ENCODE data around the gene CCDC127. TPM values are rescaled to one million over a fixed set of nuclear protein-coding genes. Genes with fewer than 3 reads are reported as not detected.

Gene CCDC127
- total and polyA plus RNA-seq, 2 of the 13 experiments (the other 11 are each of a cell fraction or from before 2014, with no cell fraction given), result 2.9 to 4.3 TPM

GRCh38 chr5:218457-219291, 721 bp upstream of the CCDC127 start (continued):
- no peak for TF ChIP-seq ZNF878 (CRISPR knock-in tag; IDR thresholded peaks at IDR 0.05)
- 0 out of 2 replicates have a peak, but pooled peaks have one; percentile 10 for TF ChIP-seq ZNF337 (CRISPR knock-in tag; IDR thresholded peaks at IDR 0.05; ENCODE audit: borderline replicate concordance, low read depth)
- TF ChIP-seq ZNF441 (CRISPR knock-in tag; IDR thresholded peaks at IDR 0.05; ENCODE audit: borderline replicate concordance), result 0 out of 2 replicates have a peak, but pooled peaks have one; percentile 5
- peak; percentile 67 for TF ChIP-seq SAP130 (CRISPR knock-in tag; IDR thresholded peaks at IDR 0.05; ENCODE audit: low read depth)
- no peak for TF ChIP-seq ZNF784 (CRISPR knock-in tag; IDR thresholded peaks at IDR 0.05; ENCODE audit: borderline replicate concordance)
- TF ChIP-seq ZNF468 (CRISPR knock-in tag; IDR thresholded peaks at IDR 0.05), result no peak
- peak; percentile 42; the same call in 1 of the 2 replicates for TF ChIP-seq RARG (CRISPR knock-in tag; IDR thresholded peaks at IDR 0.05; ENCODE audit: low read depth)
- TF ChIP-seq EEA1 (CRISPR knock-in tag; IDR thresholded peaks at IDR 0.05; ENCODE audit: borderline replicate concordance), result 0 out of 2 replicates have a peak, but pooled peaks have one; percentile 26
- TF ChIP-seq MEIS2 (CRISPR knock-in tag; IDR thresholded peaks at IDR 0.05), result peak; percentile 25; the same call in 1 of the 2 replicates
- TF ChIP-seq PHF8 (CRISPR knock-in tag; IDR thresholded peaks at IDR 0.05), result peak; percentile 42
- 0 out of 2 replicates have a peak, but pooled peaks have one; percentile 12 for TF ChIP-seq PAX8 (CRISPR knock-in tag; IDR thresholded peaks at IDR 0.05; ENCODE audit: borderline replicate concordance)
- TF ChIP-seq ZNF775 (CRISPR knock-in tag; IDR thresholded peaks at IDR 0.05; ENCODE audit: borderline replicate concordance), result no peak
- TF ChIP-seq STAG1 (CRISPR knock-in tag; IDR thresholded peaks at IDR 0.05), result no peak
- peak; percentile 47; the same call in 1 of the 2 replicates for TF ChIP-seq ZNF235 (CRISPR knock-in tag; IDR thresholded peaks at IDR 0.05; ENCODE audit: borderline replicate concordance)
- no peak for TF ChIP-seq ZFP82 (CRISPR knock-in tag; IDR thresholded peaks at IDR 0.05; ENCODE audit: borderline replicate concordance)
- TF ChIP-seq EZH2 (conservative IDR thresholded peaks at IDR 0.05; ENCODE audit: low read depth, low read length), result no peak
- peak; percentile 74; the same call in 1 of the 2 replicates for TF ChIP-seq NRL (CRISPR knock-in tag; IDR thresholded peaks at IDR 0.05; ENCODE audit: borderline replicate concordance)
- no peak; the same call in 1 of the 2 replicates for TF ChIP-seq CAMTA2 (CRISPR knock-in tag; IDR thresholded peaks at IDR 0.05; ENCODE audit: borderline replicate concordance)
- TF ChIP-seq ZNF691 (CRISPR knock-in tag; IDR thresholded peaks at IDR 0.05; ENCODE audit: borderline replicate concordance, low read depth), result 0 out of 2 replicates have a peak, but pooled peaks have one; percentile 57
- no peak for TF ChIP-seq JUND (CRISPR knock-in tag; IDR thresholded peaks at IDR 0.05)
- 0 out of 2 replicates have a peak, but pooled peaks have one; percentile 55 for TF ChIP-seq GLI4 (CRISPR knock-in tag; IDR thresholded peaks at IDR 0.05; ENCODE audit: borderline replicate concordance)
- TF ChIP-seq RBFOX2 (IDR thresholded peaks at IDR 0.05; ENCODE audit: low read depth, low read length), result peak; percentile 65
- TF ChIP-seq FOXP4 (CRISPR knock-in tag; IDR thresholded peaks at IDR 0.05), result no peak
- peak; percentile 71 for TF ChIP-seq ZNF547 (CRISPR knock-in tag; IDR thresholded peaks at IDR 0.05)
- TF ChIP-seq NR2C2 (CRISPR knock-in tag; IDR thresholded peaks at IDR 0.05; ENCODE audit: borderline replicate concordance), result peak; percentile 28
- TF ChIP-seq FLYWCH1 (CRISPR knock-in tag; IDR thresholded peaks at IDR 0.05), result no peak

Data from HepG2 (cell line).